ENCODE data around the gene CAMK2G. TPM values are rescaled to one million over a fixed set of nuclear protein-coding genes. Genes with fewer than 3 reads are reported as not detected.
"Not testable (repeated sequence)": the region's sequence is repeated elsewhere in the genome, so short reads cannot be mapped to it uniquely, and the experiment has no call there.

CAMK2G gene
- total RNA-seq, 3 donors from 2014 or later: 22.6 to 28.0 (median 27.2) TPM

DNA sequence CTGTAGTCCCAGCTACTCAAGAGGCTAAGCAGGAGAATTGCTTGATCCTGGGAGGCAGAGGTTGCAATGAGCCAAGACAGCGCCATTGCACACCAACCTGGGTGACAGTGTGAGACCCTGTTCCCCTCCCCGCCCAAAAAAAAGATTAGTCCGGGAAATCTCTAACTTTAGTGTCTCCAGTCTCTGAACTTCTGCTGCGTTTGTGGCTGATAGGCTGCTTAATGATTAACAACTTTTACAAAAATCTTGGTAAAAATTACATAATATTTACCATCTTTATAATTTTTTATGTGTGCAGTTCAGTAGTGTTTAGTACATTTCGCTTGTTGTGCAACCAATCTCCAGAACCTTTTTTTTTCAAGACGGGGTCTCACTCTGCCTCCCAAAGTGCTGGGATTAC is 26.9 kb upstream of the CAMK2G start:
- no peak for DNase-seq (ENCODE audit: low spot score in 2 of 2)
- no peaks in the 10 kb centered on the region for H3K27me3 ChIP-seq

DNA sequence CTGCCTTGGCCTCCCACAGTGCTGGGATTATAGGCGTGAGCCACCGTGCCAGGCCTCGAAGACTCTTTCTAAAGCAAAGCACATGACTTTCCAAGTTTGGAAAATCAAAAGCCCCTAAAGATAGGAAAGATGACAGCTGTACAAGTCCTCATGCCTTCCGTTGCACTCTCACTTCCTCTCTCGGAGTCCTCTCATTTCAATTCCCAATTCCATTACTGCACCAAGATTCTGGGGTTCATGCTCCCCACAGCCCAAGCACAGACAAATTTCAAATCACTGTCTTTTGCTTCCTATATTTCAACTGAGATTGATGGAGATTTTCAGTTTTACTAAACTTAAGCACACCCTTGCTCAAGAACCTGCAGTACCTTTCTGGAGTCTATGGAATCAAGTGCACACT is 25.7 kb upstream of the CAMK2G start:
- Histone ChIP-seq H3K9me3 (no peaks in the 10 kb centered on the region), H3K27me3 (no peaks in the 10 kb centered on the region), H3K36me3 (no peaks in the 10 kb centered on the region), H3K27ac (no peak overlapping the region), H3K4me3 (no peak overlapping the region), H3K4me1 (no peaks in the 10 kb centered on the region)
- no peak for DNase-seq (ENCODE audit: low spot score in 2 of 2)
- TF ChIP-seq POLR2AphosphoS5 (IDR thresholded peaks at IDR 0.05): no peak
- TF ChIP-seq, protein P1, sequence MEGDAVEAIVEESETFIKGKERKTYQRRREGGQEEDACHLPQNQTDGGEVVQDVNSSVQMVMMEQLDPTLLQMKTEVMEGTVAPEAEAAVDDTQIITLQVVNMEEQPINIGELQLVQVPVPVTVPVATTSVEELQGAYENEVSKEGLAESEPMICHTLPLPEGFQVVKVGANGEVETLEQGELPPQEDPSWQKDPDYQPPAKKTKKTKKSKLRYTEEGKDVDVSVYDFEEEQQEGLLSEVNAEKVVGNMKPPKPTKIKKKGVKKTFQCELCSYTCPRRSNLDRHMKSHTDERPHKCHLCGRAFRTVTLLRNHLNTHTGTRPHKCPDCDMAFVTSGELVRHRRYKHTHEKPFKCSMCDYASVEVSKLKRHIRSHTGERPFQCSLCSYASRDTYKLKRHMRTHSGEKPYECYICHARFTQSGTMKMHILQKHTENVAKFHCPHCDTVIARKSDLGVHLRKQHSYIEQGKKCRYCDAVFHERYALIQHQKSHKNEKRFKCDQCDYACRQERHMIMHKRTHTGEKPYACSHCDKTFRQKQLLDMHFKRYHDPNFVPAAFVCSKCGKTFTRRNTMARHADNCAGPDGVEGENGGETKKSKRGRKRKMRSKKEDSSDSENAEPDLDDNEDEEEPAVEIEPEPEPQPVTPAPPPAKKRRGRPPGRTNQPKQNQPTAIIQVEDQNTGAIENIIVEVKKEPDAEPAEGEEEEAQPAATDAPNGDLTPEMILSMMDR (IDR thresholded peaks at IDR 0.05): no peak
- intact Hi-C loops (cut with DNase I; ENCODE audit: low total_unique reads): no loop called here

More for the DNA sequence above, 26.9 kb upstream of the CAMK2G start:
- TF ChIP-seq POLR2AphosphoS5 (IDR thresholded peaks at IDR 0.05) (no peak), POLR2A (IDR thresholded peaks at IDR 0.05) (no peak)
- TF ChIP-seq, protein P1 (IDR thresholded peaks at IDR 0.05): no peak
- no peaks in the 10 kb centered on the region for H3K9me3 ChIP-seq
- H3K4me3 ChIP-seq: no peak overlapping the region
- intact Hi-C loops (cut with DNase I; ENCODE audit: low total_unique reads): no loop called here
- no peaks in the 10 kb centered on the region for H3K36me3 ChIP-seq
- H3K4me1 ChIP-seq: no peaks in the 10 kb centered on the region
- H3K27ac ChIP-seq: no peak overlapping the region

DNA sequence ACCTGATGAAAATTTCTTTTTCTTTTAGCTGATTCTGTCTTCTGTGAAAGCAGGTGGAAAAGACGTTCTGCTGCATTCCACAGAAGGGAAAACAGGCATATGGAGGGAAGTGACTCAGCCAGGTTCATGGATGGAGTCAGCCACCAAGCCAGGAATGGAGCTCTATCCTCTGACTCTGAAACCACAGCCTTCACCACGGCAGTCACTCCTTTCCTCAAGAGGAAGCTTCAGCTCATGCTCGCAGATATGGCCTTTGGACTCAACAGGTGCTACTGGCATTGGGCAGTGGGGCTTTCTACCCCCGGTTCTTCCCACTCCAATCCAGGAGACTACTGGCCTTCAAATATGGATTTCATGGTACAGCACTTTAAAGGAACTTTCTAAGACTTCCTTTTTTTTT is 25.1 kb upstream of the CAMK2G start:
- no peak for DNase-seq (ENCODE audit: low spot score in 2 of 2)
- Histone ChIP-seq H3K36me3 (no peaks in the 10 kb centered on the region), H3K27me3 (no peaks in the 10 kb centered on the region), H3K4me1 (no peaks in the 10 kb centered on the region), H3K4me3 (no peak overlapping the region), H3K27ac (peak overlapping the region in 1 of 2 donors; percentile 6), H3K9me3 (no peaks in the 10 kb centered on the region)
- intact Hi-C loops (cut with DNase I; ENCODE audit: low total_unique reads): no loop called here
- TF ChIP-seq, protein P1 (IDR thresholded peaks at IDR 0.05): no peak
- TF ChIP-seq POLR2AphosphoS5 (IDR thresholded peaks at IDR 0.05) (no peak), POLR2A (IDR thresholded peaks at IDR 0.05) (no peak)

DNA sequence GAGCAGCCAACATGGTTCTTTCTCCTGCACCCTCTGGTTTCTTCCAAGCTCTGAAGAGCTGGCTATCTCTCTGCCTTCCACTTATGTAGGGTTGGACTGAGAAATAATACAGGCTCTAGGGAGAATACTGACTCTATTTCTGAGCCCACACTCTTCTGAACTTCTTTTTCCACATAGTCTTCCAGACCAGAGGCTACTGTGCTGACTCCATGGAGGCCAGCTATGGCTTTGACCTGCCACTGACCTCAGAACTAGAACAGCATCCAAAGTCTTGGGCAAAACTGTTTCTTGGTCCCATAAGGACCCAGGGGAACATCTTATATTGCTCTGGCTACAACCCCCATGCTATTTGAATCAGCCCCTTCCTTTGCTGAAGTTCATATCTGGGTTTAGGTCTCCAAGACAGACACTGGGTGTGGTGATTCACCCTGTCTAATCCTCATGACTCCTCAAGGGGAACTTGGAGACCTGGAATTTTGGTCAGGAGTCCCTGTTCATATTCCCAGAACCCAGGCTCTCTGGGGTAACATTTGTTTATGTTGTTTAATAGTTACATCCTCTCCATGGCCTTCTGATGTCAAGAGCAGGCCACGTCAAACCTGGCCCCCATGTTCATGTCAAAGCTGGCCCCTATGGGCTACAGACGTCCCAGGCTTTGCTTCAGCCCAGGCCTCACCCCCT is 24.5 kb upstream of the CAMK2G start:
- intact Hi-C loops (cut with DNase I; ENCODE audit: low total_unique reads): no loop called here
- peak overlapping the region in 1 of 2 donors; percentile 6 for H3K27ac ChIP-seq

DNA sequence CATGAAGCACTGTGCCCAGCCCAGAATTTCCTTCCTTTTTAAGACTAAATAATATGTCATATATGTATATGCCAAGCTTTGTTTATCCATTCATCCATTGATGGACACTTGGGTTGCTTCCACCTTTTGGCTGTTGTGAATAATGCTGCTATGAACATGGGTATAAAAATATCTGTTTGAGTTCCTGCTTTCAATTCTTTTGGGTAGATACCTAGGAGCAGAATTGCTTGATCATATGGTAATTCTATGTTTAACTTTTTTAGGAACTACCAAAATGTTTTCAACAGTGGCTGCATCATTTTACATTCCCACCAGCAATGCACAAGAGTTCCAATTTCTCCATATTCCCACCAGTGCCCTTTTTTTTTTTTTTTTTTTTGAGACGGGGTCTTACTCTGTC is 23.3 kb upstream of the CAMK2G start:
- Histone ChIP-seq H3K4me1 (no peaks in the 10 kb centered on the region), H3K36me3 (no peaks in the 10 kb centered on the region), H3K27me3 (no peaks in the 10 kb centered on the region), H3K9me3 (no peaks in the 10 kb centered on the region), H3K4me3 (no peak overlapping the region), H3K27ac (no peak overlapping the region)
- intact Hi-C loops (cut with DNase I; ENCODE audit: low total_unique reads): no loop called here
- TF ChIP-seq POLR2AphosphoS5 (IDR thresholded peaks at IDR 0.05) (no peak), POLR2A (IDR thresholded peaks at IDR 0.05) (no peak)
- TF ChIP-seq, protein P1 (IDR thresholded peaks at IDR 0.05): no peak
- DNase-seq (ENCODE audit: low spot score in 2 of 2): no peak

More for the DNA sequence above, 24.5 kb upstream of the CAMK2G start:
- DNase-seq (ENCODE audit: low spot score in 2 of 2): no peak
- Histone ChIP-seq H3K4me3 (no peak overlapping the region), H3K9me3 (no peaks in the 10 kb centered on the region), H3K27me3 (no peaks in the 10 kb centered on the region), H3K4me1 (no peaks in the 10 kb centered on the region), H3K36me3 (no peaks in the 10 kb centered on the region)
- TF ChIP-seq, protein P1 (IDR thresholded peaks at IDR 0.05): no peak
- TF ChIP-seq POLR2A (IDR thresholded peaks at IDR 0.05): no peak
- no peak for TF ChIP-seq POLR2AphosphoS5 (IDR thresholded peaks at IDR 0.05)

DNA sequence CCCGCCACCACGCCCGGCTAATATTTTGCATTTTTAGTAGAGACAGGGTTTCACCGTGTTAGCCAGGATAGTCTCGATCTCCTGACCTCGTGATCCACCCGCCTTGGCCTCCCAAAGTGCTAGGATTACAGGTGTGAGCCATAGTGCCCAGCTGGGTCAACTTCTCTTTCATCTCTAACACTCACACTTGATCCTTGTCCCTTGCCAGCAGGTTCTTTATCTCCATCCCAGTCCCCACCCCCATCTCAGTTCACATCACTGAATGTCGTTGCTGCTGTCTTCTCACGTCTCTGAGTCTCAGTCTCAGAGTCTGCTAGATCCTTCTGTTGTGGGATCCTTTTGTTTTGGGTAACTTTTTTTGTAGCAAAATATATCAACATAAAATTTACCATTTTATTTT is 21.0 kb upstream of the CAMK2G start:
- H3K36me3 ChIP-seq; H3K4me3 ChIP-seq; H3K9me3 ChIP-seq; H3K27ac ChIP-seq; H3K4me1 ChIP-seq; intact Hi-C loops (cut with DNase I; ENCODE audit: low total_unique reads); H3K27me3 ChIP-seq; DNase-seq (ENCODE audit: low spot score in 2 of 2): not testable (repeated sequence)
